CD8-positive, alpha-beta memory T cell (primary cell): ENCODE data around the gene CNOT2. TPM values are rescaled to one million over a fixed set of nuclear protein-coding genes. Genes with fewer than 3 reads are reported as not detected.

Experiments used
- CTCF ChIA-PET: fragments of 350-600 bp; sonication (Branson Sonifier 250); formaldehyde crosslinking; loops from one replicate; lab custom pipeline; 2021; ENCODE audit warnings: antibody characterized with exemption; lab: Charles Lee
- POLR2A ChIA-PET: fragments of 350-600 bp; sonication (Branson Sonifier 250); formaldehyde crosslinking; loops from one replicate; lab custom pipeline; 2021; ENCODE audit warnings: antibody characterized with exemption; lab: Charles Lee
- DNase-seq, 5 donors: peaks; one replicate each; pipeline versions ENCODE4 v3.0.0 to v3.0.0-alpha.2; 2020 to 2022; ENCODE audit warnings: mixed read lengths in 1 of 5
- H3K27ac ChIP-seq: one replicate; pipeline ENCODE4 v1.7.0; 2013; ENCODE audit warnings: low read depth, mild to moderate bottlenecking, low read length, moderate library complexity
- H3K27me3 ChIP-seq: 2 replicates; pipeline ENCODE4 v1.7.0; 2013; ENCODE audit warnings: low read length, mild to moderate bottlenecking; ENCODE audit not compliant: insufficient read depth, poor library complexity, severe bottlenecking
- H3K36me3 ChIP-seq: 2 replicates; pipeline ENCODE4 v1.7.0; 2013; ENCODE audit warnings: mild to moderate bottlenecking, low read length, moderate library complexity; ENCODE audit not compliant: insufficient read depth
- H3K4me1 ChIP-seq: 2 replicates; pipeline ENCODE4 v1.7.0; 2013; ENCODE audit warnings: mild to moderate bottlenecking, low read length, moderate library complexity; ENCODE audit not compliant: insufficient read depth
- H3K4me3 ChIP-seq: 2 replicates; pipeline ENCODE4 v1.7.0; 2013; ENCODE audit warnings: mild to moderate bottlenecking, low read length
- H3K9me3 ChIP-seq: 2 replicates; pipeline ENCODE4 v1.7.0; 2013; ENCODE audit warnings: mild to moderate bottlenecking, low read length
- H3K27ac Mint-ChIP-seq, 8 donors: one replicate each; pipeline ENCODE4 v1.8.0; 2020 to 2021; ENCODE audit warnings: mixed read lengths in 8 of 8, mild to moderate bottlenecking in 6 of 8, inconsistent platforms in 3 of 8, moderate library complexity in 3 of 8
- H3K27me3 Mint-ChIP-seq, 2 donors: one replicate each; pipeline ENCODE4 v1.8.0; 2020 to 2021; ENCODE audit warnings: mixed read lengths in 2 of 2, mild to moderate bottlenecking in 1 of 2, moderate library complexity in 1 of 2
- H3K36me3 Mint-ChIP-seq, 3 donors: one replicate each; pipeline ENCODE4 v1.8.0; 2020 to 2021; ENCODE audit warnings: mixed read lengths in 3 of 3, inconsistent platforms in 1 of 3, mild to moderate bottlenecking in 1 of 3
- H3K4me1 Mint-ChIP-seq, 3 donors: one replicate each; pipeline ENCODE4 v1.8.0; 2020 to 2021; ENCODE audit warnings: mixed read lengths in 3 of 3, inconsistent platforms in 1 of 3, mild to moderate bottlenecking in 1 of 3
- H3K4me3 Mint-ChIP-seq, 7 donors: one replicate each; pipeline ENCODE4 v1.8.0; 2020 to 2021; ENCODE audit warnings: mixed read lengths in 7 of 7, mild to moderate bottlenecking in 6 of 7, moderate library complexity in 4 of 7, inconsistent platforms in 2 of 7
- H3K9me3 Mint-ChIP-seq, 5 donors: one replicate each; pipeline ENCODE4 v1.8.0; 2020 to 2022; ENCODE audit warnings: mixed read lengths in 5 of 5, mild to moderate bottlenecking in 3 of 5, moderate library complexity in 2 of 5, inconsistent platforms in 1 of 5
- polyA plus RNA-seq: library from polyadenylated mRNA; unstranded; fragments of 300-500 nt; fragmentation: Illumina TruSeq; gene quantifications from one replicate; pipeline ENCODE4 v1.2.3, GENCODE V29; 2021
- total RNA-seq, 2 experiments: library from RNA; stranded (reverse); gene quantifications; one replicate each; pipeline ENCODE4 v1.2.3, GENCODE V29; 2021

Gene CNOT2
- total and polyA plus RNA-seq, 3 experiments from 2014 or later: 70.5 to 118 (median 73.7) TPM

- no peaks in the 10 kb centered on the region for H3K9me3 ChIP-seq
- no peak overlapping the region for H3K4me3 ChIP-seq
- H3K27me3 Mint-ChIP-seq: no peaks in the 10 kb centered on the region
- H3K36me3 Mint-ChIP-seq: peaks cover 2 to 35% (median 13%) of the 10 kb centered on the region in 3 donors
- POLR2A ChIA-PET: no interaction called here
- CTCF ChIA-PET: no interaction called here
- DNase-seq: no peak
- no peak overlapping the region for H3K27ac Mint-ChIP-seq
- no peaks in the 10 kb centered on the region for H3K4me1 ChIP-seq
- H3K4me3 Mint-ChIP-seq: no peak overlapping the region
- H3K27ac ChIP-seq: no peak overlapping the region
- H3K27me3 ChIP-seq: no peaks in the 10 kb centered on the region
- H3K4me1 Mint-ChIP-seq: peaks cover 33 to 65% (median 58%) of the 10 kb centered on the region in 3 donors
- no peaks in the 10 kb centered on the region for H3K36me3 ChIP-seq
- H3K9me3 Mint-ChIP-seq: no peaks in the 10 kb centered on the region
Observed at GRCh38 chr12:70329728-70330127, 86.5 kb downstream of the CNOT2 start.

- Mint-ChIP-seq H3K27me3 (no peaks in the 10 kb centered on the region), H3K36me3 (peaks cover 0 to 35% (median 11%) of the 10 kb centered on the region in 3 donors), H3K4me3 (no peak overlapping the region), H3K9me3 (no peaks in the 10 kb centered on the region), H3K27ac (peak overlapping the region in 1 of 8 donors; percentile 34), H3K4me1 (peaks cover 28 to 61% (median 54%) of the 10 kb centered on the region in 3 donors)
- POLR2A ChIA-PET: no interaction called here
- Histone ChIP-seq H3K4me1 (no peaks in the 10 kb centered on the region), H3K9me3 (no peaks in the 10 kb centered on the region), H3K4me3 (no peak overlapping the region), H3K27ac (no peak overlapping the region), H3K36me3 (no peaks in the 10 kb centered on the region), H3K27me3 (no peaks in the 10 kb centered on the region)
- CTCF ChIA-PET: no interaction called here
- no peak for DNase-seq
Observed at GRCh38 chr12:70330158-70330557, 86.9 kb downstream of the CNOT2 start.

- H3K9me3 ChIP-seq: no peaks in the 10 kb centered on the region
- H3K27me3 ChIP-seq: no peaks in the 10 kb centered on the region
- H3K36me3 ChIP-seq: peaks cover 14% of the 10 kb centered on the region
- Mint-ChIP-seq H3K4me1 (peaks cover 23 to 49% (median 48%) of the 10 kb centered on the region in 3 donors), H3K9me3 (no peaks in the 10 kb centered on the region), H3K4me3 (no peak overlapping the region), H3K36me3 (peaks cover 0 to 48% (median 12%) of the 10 kb centered on the region in 3 donors), H3K27me3 (no peaks in the 10 kb centered on the region), H3K27ac (peak overlapping the region in 1 of 8 donors; percentile 8)
- no peak for DNase-seq
- no peak overlapping the region for H3K27ac ChIP-seq
- H3K4me3 ChIP-seq: no peak overlapping the region
- POLR2A ChIA-PET: no interaction called here
- H3K4me1 ChIP-seq: no peaks in the 10 kb centered on the region
- CTCF ChIA-PET: no interaction called here
Observed at GRCh38 chr12:70332236-70332635, 89.0 kb downstream of the CNOT2 start.

GRCh38 chr12:70334742-70335141 is 91.5 kb downstream of the CNOT2 start:
- ChIA-PET POLR2A (no interaction called here), CTCF (interaction anchor here (1.4 kb wide), 2 partner anchors 10 to 29 kb away, joined by 3 to 5 read pairs; no protein-coding TSS in a partner anchor)
- peaks cover 21% of the 10 kb centered on the region for H3K36me3 ChIP-seq
- no peak overlapping the region for H3K27ac ChIP-seq
- H3K36me3 Mint-ChIP-seq: peaks cover 8 to 62% (median 22%) of the 10 kb centered on the region in 3 donors
- no peaks in the 10 kb centered on the region for H3K27me3 ChIP-seq
- H3K27me3 Mint-ChIP-seq: no peaks in the 10 kb centered on the region
- no peaks in the 10 kb centered on the region for H3K4me1 ChIP-seq
- no peak overlapping the region for H3K27ac Mint-ChIP-seq
- H3K4me3 Mint-ChIP-seq: no peak overlapping the region
- DNase-seq: no peak
- no peak overlapping the region for H3K4me3 ChIP-seq
- no peaks in the 10 kb centered on the region for H3K9me3 ChIP-seq
- peaks cover 14 to 33% (median 31%) of the 10 kb centered on the region in 3 donors for H3K4me1 Mint-ChIP-seq
- no peaks in the 10 kb centered on the region for H3K9me3 Mint-ChIP-seq

- no peaks in the 10 kb centered on the region for H3K9me3 ChIP-seq
- no peaks in the 10 kb centered on the region for H3K4me1 ChIP-seq
- peaks cover 0 to 10% (median 0%) of the 10 kb centered on the region in 3 donors for H3K4me1 Mint-ChIP-seq
- no peaks in the 10 kb centered on the region for H3K27me3 ChIP-seq
- no peak overlapping the region for H3K27ac ChIP-seq
- no peak overlapping the region for H3K4me3 ChIP-seq
- no peaks in the 10 kb centered on the region for H3K9me3 Mint-ChIP-seq
- H3K36me3 ChIP-seq: peaks cover 32% of the 10 kb centered on the region
- H3K27ac Mint-ChIP-seq: peak overlapping the region in 2 of 8 donors; percentile 62 to 78
- ChIA-PET CTCF (no interaction called here), POLR2A (no interaction called here)
- no peak for DNase-seq
- H3K36me3 Mint-ChIP-seq: peaks cover 12 to 79% (median 37%) of the 10 kb centered on the region in 3 donors
- H3K27me3 Mint-ChIP-seq: no peaks in the 10 kb centered on the region
- H3K4me3 Mint-ChIP-seq: no peak overlapping the region
Observed at GRCh38 chr12:70338531-70338930, 95.3 kb downstream of the CNOT2 start.

- ChIA-PET POLR2A (no interaction called here), CTCF (no interaction called here)
- no peaks in the 10 kb centered on the region for H3K4me1 Mint-ChIP-seq
- peaks cover 0 to 45% (median 8%) of the 10 kb centered on the region in 3 donors for H3K36me3 Mint-ChIP-seq
- no peak for DNase-seq
- no peaks in the 10 kb centered on the region for H3K27me3 ChIP-seq
- no peaks in the 10 kb centered on the region for H3K27me3 Mint-ChIP-seq
- H3K9me3 Mint-ChIP-seq: no peaks in the 10 kb centered on the region
- H3K4me3 ChIP-seq: no peak overlapping the region
- H3K36me3 ChIP-seq: no peaks in the 10 kb centered on the region
- no peak overlapping the region for H3K4me3 Mint-ChIP-seq
- H3K9me3 ChIP-seq: no peaks in the 10 kb centered on the region
- H3K27ac Mint-ChIP-seq: no peak overlapping the region
- peaks cover 6% of the 10 kb centered on the region for H3K4me1 ChIP-seq
- no peak overlapping the region for H3K27ac ChIP-seq
Observed at GRCh38 chr12:70351076-70351475, 107.8 kb downstream of the CNOT2 start.

GRCh38 chr12:70353780-70354660 is 110.8 kb downstream of the CNOT2 start:
- ChIA-PET CTCF (no interaction called here), POLR2A (no interaction called here)
- Histone ChIP-seq H3K4me1 (peaks cover 6% of the 10 kb centered on the region), H3K27ac (no peak overlapping the region), H3K4me3 (no peak overlapping the region), H3K9me3 (no peaks in the 10 kb centered on the region), H3K27me3 (no peaks in the 10 kb centered on the region), H3K36me3 (no peaks in the 10 kb centered on the region)
- H3K4me3 Mint-ChIP-seq: no peak overlapping the region
- H3K4me1 Mint-ChIP-seq: peaks cover 0 to 7% (median 0%) of the 10 kb centered on the region in 3 donors
- no peak for DNase-seq
- H3K27me3 Mint-ChIP-seq: no peaks in the 10 kb centered on the region
- peaks cover 0 to 28% (median 10%) of the 10 kb centered on the region in 3 donors for H3K36me3 Mint-ChIP-seq
- H3K27ac Mint-ChIP-seq: no peak overlapping the region
- H3K9me3 Mint-ChIP-seq: no peaks in the 10 kb centered on the region

GRCh38 chr12:70354787-70355186 is 111.6 kb downstream of the CNOT2 start:
- Histone ChIP-seq H3K27me3 (no peaks in the 10 kb centered on the region), H3K27ac (no peak overlapping the region), H3K36me3 (no peaks in the 10 kb centered on the region), H3K4me3 (no peak overlapping the region), H3K4me1 (peaks cover 6% of the 10 kb centered on the region), H3K9me3 (no peaks in the 10 kb centered on the region)
- Mint-ChIP-seq H3K27ac (peak overlapping the region in 3 of 8 donors; percentile 12 to 49 (median 21)), H3K9me3 (no peaks in the 10 kb centered on the region), H3K4me3 (no peak overlapping the region), H3K36me3 (peaks cover 0 to 28% (median 10%) of the 10 kb centered on the region in 3 donors), H3K4me1 (peaks cover 0 to 7% (median 0%) of the 10 kb centered on the region in 3 donors), H3K27me3 (no peaks in the 10 kb centered on the region)
- POLR2A ChIA-PET: no interaction called here
- CTCF ChIA-PET: no interaction called here
- DNase-seq: peak in 1 of 5 donors; percentile 30
